ENCODE results near the gene SH3GL1.

The SH3GL1 gene

DNA sequence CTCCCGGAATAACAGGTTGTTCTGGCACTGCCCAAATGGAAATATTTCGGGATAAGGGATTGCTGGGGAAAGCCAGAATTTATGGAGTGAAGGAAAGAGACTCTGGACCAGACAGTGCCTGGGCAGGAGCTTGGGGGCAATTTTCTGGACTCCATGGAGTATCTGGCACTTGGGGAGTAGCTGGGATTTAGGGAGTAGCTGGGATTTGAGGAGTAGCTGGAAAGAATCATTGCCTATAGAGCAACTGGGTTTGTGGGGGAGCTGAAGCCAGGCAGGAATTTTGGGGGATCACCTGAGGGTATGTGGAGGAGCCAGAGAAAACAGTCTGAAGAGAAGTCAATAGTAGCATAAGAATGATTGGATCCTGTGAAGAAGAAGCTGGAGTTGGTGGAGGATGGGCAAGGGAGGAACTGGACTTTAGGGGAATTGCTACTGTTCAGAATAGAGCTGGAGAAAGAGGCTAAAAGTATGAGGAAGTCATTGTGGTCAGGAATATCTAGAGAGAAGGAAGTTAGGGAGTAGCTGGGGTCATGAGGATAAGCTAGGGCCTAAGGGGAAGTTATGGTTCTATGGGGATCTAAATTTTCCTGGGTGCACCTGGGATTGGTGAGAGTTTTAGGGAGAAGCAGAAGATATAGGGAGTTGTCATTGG is 81.2 kb downstream of the SH3GL1 start:
- Histone ChIP-seq H3K27ac (ENCODE audit: insufficient read depth, low read length, poor library complexity, severe bottlenecking) (no peak overlapping the region), H3K9me3 (ENCODE audit: control insufficient read depth, low read length) (no peaks in the 10 kb centered on the region), H3K27me3 (replicated peaks; ENCODE audit: control insufficient read depth, insufficient read depth, low read length, poor library complexity, severe bottlenecking) (no peaks in the 10 kb centered on the region), H3K4me3 (ENCODE audit: insufficient read depth, low read depth, low read length, poor library complexity, severe bottlenecking) (no peak overlapping the region), H3K4me1 (ENCODE audit: control insufficient read depth, insufficient read depth, low read length, poor library complexity, severe bottlenecking) (no peaks in the 10 kb centered on the region), H3K36me3 (ENCODE audit: control insufficient read depth, insufficient read depth, low read length) (no peaks in the 10 kb centered on the region)
- no peak for DNase-seq

DNA sequence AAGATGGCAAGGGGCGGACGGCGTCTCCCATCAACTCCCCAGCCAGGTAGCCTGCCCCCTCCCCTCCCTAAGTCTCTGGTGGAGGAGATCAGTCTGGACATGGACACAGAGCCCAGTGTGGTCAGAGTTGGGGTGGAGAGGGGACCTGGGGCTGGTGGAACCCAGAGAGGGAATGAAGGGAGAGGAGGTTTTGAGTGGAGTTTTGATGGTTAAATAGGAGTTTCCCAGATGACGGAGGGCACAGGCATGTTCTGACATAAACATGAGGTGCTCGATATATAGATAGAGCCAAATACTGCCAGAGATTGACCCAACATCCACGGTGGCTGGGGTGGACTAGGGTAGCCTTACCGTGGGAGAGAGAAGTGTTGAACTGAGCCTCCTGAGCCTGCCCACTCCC is 81.9 kb downstream of the SH3GL1 start:
- H3K27me3 ChIP-seq (replicated peaks; ENCODE audit: control insufficient read depth, insufficient read depth, low read length, poor library complexity, severe bottlenecking) = no peaks in the 10 kb centered on the region
- H3K4me3 ChIP-seq (ENCODE audit: insufficient read depth, low read depth, low read length, poor library complexity, severe bottlenecking) = no peak overlapping the region
- no peak overlapping the region for H3K27ac ChIP-seq (ENCODE audit: insufficient read depth, low read length, poor library complexity, severe bottlenecking)
- no peak for DNase-seq
- no peaks in the 10 kb centered on the region for H3K4me1 ChIP-seq (ENCODE audit: control insufficient read depth, insufficient read depth, low read length, poor library complexity, severe bottlenecking)
- no peaks in the 10 kb centered on the region for H3K36me3 ChIP-seq (ENCODE audit: control insufficient read depth, insufficient read depth, low read length)
- no peaks in the 10 kb centered on the region for H3K9me3 ChIP-seq (ENCODE audit: control insufficient read depth, low read length)

- no peak for DNase-seq
- Histone ChIP-seq H3K27me3 (replicated peaks; ENCODE audit: control insufficient read depth, insufficient read depth, low read length, poor library complexity, severe bottlenecking) (no peaks in the 10 kb centered on the region), H3K4me1 (ENCODE audit: control insufficient read depth, insufficient read depth, low read length, poor library complexity, severe bottlenecking) (no peaks in the 10 kb centered on the region), H3K4me3 (ENCODE audit: insufficient read depth, low read depth, low read length, poor library complexity, severe bottlenecking) (no peak overlapping the region), H3K36me3 (ENCODE audit: control insufficient read depth, insufficient read depth, low read length) (no peaks in the 10 kb centered on the region), H3K9me3 (ENCODE audit: control insufficient read depth, low read length) (no peaks in the 10 kb centered on the region), H3K27ac (ENCODE audit: insufficient read depth, low read length, poor library complexity, severe bottlenecking) (no peak overlapping the region)
These were observed 83.4 kb downstream of the SH3GL1 start for GRCh38 chr19:4316956-4317355.

- no peak for DNase-seq
- Histone ChIP-seq H3K27me3 (replicated peaks; ENCODE audit: control insufficient read depth, insufficient read depth, low read length, poor library complexity, severe bottlenecking) (no peaks in the 10 kb centered on the region), H3K36me3 (ENCODE audit: control insufficient read depth, insufficient read depth, low read length) (no peaks in the 10 kb centered on the region)
These were observed 86.4 kb downstream of the SH3GL1 start for GRCh38 chr19:4313847-4314490.

More at GRCh38 chr19:4313847-4314490, 86.4 kb downstream of the SH3GL1 start:
- H3K9me3 ChIP-seq (ENCODE audit: control insufficient read depth, low read length) = no peaks in the 10 kb centered on the region
- no peaks in the 10 kb centered on the region for H3K4me1 ChIP-seq (ENCODE audit: control insufficient read depth, insufficient read depth, low read length, poor library complexity, severe bottlenecking)
- H3K27ac ChIP-seq (ENCODE audit: insufficient read depth, low read length, poor library complexity, severe bottlenecking) = no peak overlapping the region
- no peak overlapping the region for H3K4me3 ChIP-seq (ENCODE audit: insufficient read depth, low read depth, low read length, poor library complexity, severe bottlenecking)

Measured in effector memory CD4-positive, alpha-beta T cell (primary cell).